A549 (cell line): ENCODE results near the gene GREB1. TPM values are rescaled to one million over a fixed set of nuclear protein-coding genes. Genes with fewer than 3 reads are reported as not detected.

ENCODE experiments used
- ATAC-seq, 2 experiments: fragments of 200-7000 bp in 1 of 2; fragments of >200 bp in 1 of 2; cut with Nextera tagmentation in 1 of 2; cut with Tn5 transposase in 1 of 2; 3 replicates each; pipeline versions ENCODE4 v1.8.0 to v1.9.1; 2018 to 2020; ENCODE audit warnings: mild to moderate bottlenecking in 1 of 2, moderate library complexity in 1 of 2
- CTCF ChIA-PET: fragments of 300-600 bp; sonication (Branson Sonifier 250); formaldehyde crosslinking; extraction: SDS; loops from one replicate; lab custom pipeline; 2021; ENCODE audit warnings: antibody characterized with exemption, inconsistent platforms; lab: Yijun Ruan, JAX
- POLR2A ChIA-PET: fragments of 350-600 bp; formaldehyde crosslinking; extraction: SDS; loops from one replicate; lab custom pipeline; 2021; ENCODE audit warnings: antibody characterized with exemption, inconsistent platforms; lab: Yijun Ruan, JAX
- DNase-seq, 2 experiments: peaks; one replicate each; pipeline versions ENCODE4 v3.0.0 to v3.0.0-alpha.2; 2011 to 2016; ENCODE audit warnings: low read depth in 1 of 2, low spot score in 1 of 2
- FAIRE-seq: peaks from 2 replicates; lab custom pipeline; 2011; peaks lifted over from hg19 to GRCh38; lab: Jason Lieb, UNC
- H3K27ac ChIP-seq, 2 experiments: fragments of >200 bp; sonication (Bioruptor Twin); formaldehyde crosslinking; 3 replicates each; pipeline ENCODE4 v1.5.1; 2016 to 2017
- H3K4me1 ChIP-seq: fragments of >200 bp; sonication (Bioruptor Twin); formaldehyde crosslinking; 3 replicates; pipeline ENCODE4 v1.6.1; 2016
- H3K4me2 ChIP-seq: fragments of >200 bp; sonication (Bioruptor Twin); formaldehyde crosslinking; 3 replicates; pipeline ENCODE4 v1.6.1; 2016
- H3K4me3 ChIP-seq: fragments of >200 bp; sonication (Bioruptor Twin); formaldehyde crosslinking; 3 replicates; pipeline ENCODE4 v1.5.1; 2016
- H3K9me3 ChIP-seq: fragments of >200 bp; sonication (Bioruptor Twin); formaldehyde crosslinking; 3 replicates; pipeline ENCODE4 v1.6.1; 2016
- ATOH8 ChIP-seq: fragments of 250-450 bp; sonication (Bioruptor Pico); IDR thresholded peaks from 2 replicates; pipeline ENCODE4 v1.5.0; 2020; ENCODE audit warnings: low read depth, mild to moderate bottlenecking, moderate library complexity
- CEBPB ChIP-seq, 2 experiments: fragments of >200 bp in 1 of 2; sonication (Bioruptor Twin) in 1 of 2; formaldehyde crosslinking in 1 of 2; IDR thresholded peaks; 2 replicates each; pipeline ENCODE4 v1.6.1; 2012 to 2016
- CHD2 ChIP-seq: fragments of 150-350 bp; IDR thresholded peaks from 2 replicates; pipeline ENCODE4 v1.6.1; 2014; ENCODE audit warnings: low read length; ENCODE audit not compliant: partially characterized antibody
- CHD4 ChIP-seq: fragments of 200-600 bp; sonication (generic); IDR thresholded peaks from 2 replicates; pipeline ENCODE4 v1.6.1; 2016; ENCODE audit warnings: antibody characterized with exemption, mild to moderate bottlenecking, borderline replicate concordance
- CTCF ChIP-seq: fragments of >200 bp; sonication (Bioruptor Twin); formaldehyde crosslinking; IDR thresholded peaks from 3 replicates; pipeline ENCODE4 v1.5.1; 2016
- FOSB ChIP-seq: fragments of 250-450 bp; sonication (Bioruptor Pico); IDR thresholded peaks from 2 replicates; pipeline ENCODE4 v1.5.0; 2020; ENCODE audit warnings: mild to moderate bottlenecking, moderate library complexity
- FOSL2 ChIP-seq, 2 experiments: fragments of 450-650 bp in 1 of 2; fragments of >200 bp in 1 of 2; sonication (Bioruptor Twin) in 1 of 2; formaldehyde crosslinking; IDR thresholded peaks; 2 replicates each; pipeline versions ENCODE4 v1.5.0 to v1.6.1; 2016 to 2020; ENCODE audit warnings: mild to moderate bottlenecking in 1 of 2, moderate library complexity in 1 of 2
- FOXS1 ChIP-seq: fragments of 250-450 bp; sonication (Bioruptor Pico); IDR thresholded peaks from 2 replicates; pipeline ENCODE4 v1.5.0; 2020; ENCODE audit warnings: mild to moderate bottlenecking, moderate library complexity
- HEYL ChIP-seq: fragments of 250-450 bp; sonication (Bioruptor Pico); IDR thresholded peaks from 2 replicates; pipeline ENCODE4 v1.8.0; 2021; ENCODE audit warnings: mild to moderate bottlenecking, moderate library complexity
- HOXA7 ChIP-seq: fragments of 250-450 bp; sonication (Bioruptor Pico); IDR thresholded peaks from 2 replicates; pipeline ENCODE4 v1.5.0; 2020; ENCODE audit warnings: mild to moderate bottlenecking, moderate library complexity
- HOXB13 ChIP-seq: fragments of 250-450 bp; sonication (Bioruptor Pico); IDR thresholded peaks from 2 replicates; pipeline ENCODE4 v1.5.0; 2020; ENCODE audit warnings: low read depth, mild to moderate bottlenecking, moderate library complexity
- MAFK ChIP-seq: fragments of 450-650 bp; IDR thresholded peaks from 2 replicates; pipeline ENCODE4 v1.6.1; 2014; ENCODE audit not compliant: partially characterized antibody
- MAX ChIP-seq: IDR thresholded peaks from 2 replicates; pipeline ENCODE4 v1.6.1; 2012
- MYC ChIP-seq: IDR thresholded peaks from 2 replicates; pipeline ENCODE4 v1.6.1; 2012; ENCODE audit warnings: mild to moderate bottlenecking, inconsistent platforms, low read length, improper control_type of control experiment, borderline replicate concordance
- NFE2L2 ChIP-seq: fragments of 150-350 bp; conservative IDR thresholded peaks from 2 replicates; pipeline ENCODE4 v1.6.1; 2014; ENCODE audit warnings: low read length
- NPAS2 ChIP-seq: fragments of 250-450 bp; sonication (Bioruptor Pico); IDR thresholded peaks from 2 replicates; pipeline ENCODE4 v1.8.0; 2022; ENCODE audit warnings: mild to moderate bottlenecking, moderate library complexity, borderline replicate concordance
- RAD21 ChIP-seq, 2 experiments: fragments of >200 bp in 1 of 2; sonication (Bioruptor Twin) in 1 of 2; formaldehyde crosslinking in 1 of 2; IDR thresholded peaks in 1 of 2; conservative IDR thresholded peaks in 1 of 2; 2 replicates in 1 of 2; 3 replicates in 1 of 2; pipeline ENCODE4 v1.6.1; 2012 to 2018; ENCODE audit warnings: inconsistent platforms in 1 of 2
- RARB ChIP-seq: fragments of 250-450 bp; sonication (Bioruptor Pico); IDR thresholded peaks from 2 replicates; pipeline ENCODE4 v1.8.0; 2021; ENCODE audit warnings: mild to moderate bottlenecking, moderate library complexity
- RCOR1 ChIP-seq: fragments of 150-350 bp; IDR thresholded peaks from 2 replicates; pipeline ENCODE4 v1.6.1; 2014; ENCODE audit warnings: antibody characterized with exemption, low read length, low read depth
- REST ChIP-seq: fragments of 200-600 bp; sonication (generic); IDR thresholded peaks from 2 replicates; pipeline ENCODE4 v1.6.1; 2016; ENCODE audit warnings: antibody characterized with exemption, mild to moderate bottlenecking, moderate library complexity
- RFX5 ChIP-seq: fragments of 450-650 bp; IDR thresholded peaks from 2 replicates; pipeline ENCODE4 v1.7.1; 2014; ENCODE audit warnings: antibody characterized with exemption, mild to moderate bottlenecking, moderate library complexity
- RNF2 ChIP-seq: fragments of 200-600 bp; sonication (generic); IDR thresholded peaks from 2 replicates; pipeline ENCODE4 v1.6.1; 2016; ENCODE audit warnings: low read depth, mild to moderate bottlenecking, antibody characterized with exemption, moderate library complexity, borderline replicate concordance
- SMC3 ChIP-seq: fragments of >200 bp; sonication (Bioruptor Twin); formaldehyde crosslinking; IDR thresholded peaks from 3 replicates; pipeline ENCODE4 v1.6.1; 2018; ENCODE audit warnings: inconsistent platforms
- SREBF2 ChIP-seq: fragments of 450-650 bp; IDR thresholded peaks from 2 replicates; pipeline ENCODE4 v1.6.1; 2014; ENCODE audit warnings: mild to moderate bottlenecking, moderate library complexity
- ZC3H11A ChIP-seq: fragments of 450-650 bp; IDR thresholded peaks from 2 replicates; pipeline ENCODE4 v1.6.1; 2014; ENCODE audit warnings: antibody characterized with exemption, mild to moderate bottlenecking
- ZFP36 ChIP-seq: fragments of 450-650 bp; IDR thresholded peaks from 2 replicates; pipeline ENCODE4 v1.6.1; 2014; ENCODE audit warnings: borderline replicate concordance; ENCODE audit not compliant: partially characterized antibody
- ZSCAN20 ChIP-seq: fragments of 250-450 bp; sonication (Bioruptor Pico); IDR thresholded peaks from 2 replicates; pipeline ENCODE4 v1.8.0; 2022; ENCODE audit warnings: mild to moderate bottlenecking, moderate library complexity
- WGBS: methylation state at CpG from one replicate; pipeline ENCODE4 v1.1.6; 2017; ENCODE audit errors: missing lambda C conversion rate; 5-methylcytosine and 5-hydroxymethylcytosine counted together
- polyA plus RNA-seq, 4 experiments: library from polyadenylated mRNA; depleted of rRNA in 3 of 4; stranded (reverse); fragments of >200 nt; fragmentation: RNase III in 1 of 4; extraction: RNeasy Plus Mini Kit Qiagen cat#74134 plus additional on column Dnase treatment in 1 of 4; gene quantifications; 2 replicates in 3 of 4; 3 replicates in 1 of 4; pipeline ENCODE4 v1.2.3, GENCODE V29; 2011 to 2017

Gene GREB1
- polyA plus RNA-seq, 2 of the 4 experiments (the other 2 are of a cell fraction) = 1.1 to 1.3 TPM

GRCh38 chr2:11680901-11681721, 147.3 kb downstream of the GREB1 start:
- H3K4me2 ChIP-seq = no peak overlapping the region
- POLR2A ChIA-PET = no interaction called here
- no peak overlapping the region for H3K27ac ChIP-seq

GRCh38 chr2:11681722-11682589, 148.1 kb downstream of the GREB1 start:
- DNase-seq = peak; percentile 43 to 94
- CTCF ChIA-PET = interaction anchor here (0.6 to 35.7 kb wide), 45 partner anchors 8 to 849 kb away, joined by 3 to 700 read pairs (median 4); partner anchors contain the start of gene NTSR2
- no peak overlapping the region for H3K4me3 ChIP-seq
- no peak overlapping the region for H3K4me2 ChIP-seq
- WGBS = 39% methylated on average over 26 of the region's 31 CpGs
- no peak overlapping the region for H3K27ac ChIP-seq
- POLR2A ChIA-PET = no interaction called here
- ATAC-seq = peak; percentile 41 to 85; a peak in 3 of 6 replicates
- FAIRE-seq = no peak
- no peak for TF ChIP-seq NFE2L2
- peak; percentile 58 for TF ChIP-seq SMC3
- no peak for TF ChIP-seq CEBPB (IDR thresholded peaks at IDR 0.05)
- peak; percentile 80 for TF ChIP-seq CTCF
- no peak for TF ChIP-seq ATOH8
- no peak for TF ChIP-seq HEYL (CRISPR knock-in tag)
- no peak for TF ChIP-seq FOXS1
- TF ChIP-seq RAD21 (conservative IDR thresholded peaks at IDR 0.05 in 1 of 2, IDR thresholded peaks at IDR 0.05 in 1 of 2) = peak; percentile 70 to 81
- no peak for TF ChIP-seq NPAS2 (CRISPR knock-in tag)
- TF ChIP-seq CHD2 = no peak
- TF ChIP-seq RFX5 = 0 out of 2 replicates have a peak, but pooled peaks have one; percentile 22
- peaks cover 4% of the 10 kb centered on the region; the same call in 1 of the 3 replicates for H3K4me1 ChIP-seq
- H3K9me3 ChIP-seq = no peaks in the 10 kb centered on the region

More at GRCh38 chr2:11680901-11681721, 147.3 kb downstream of the GREB1 start:
- DNase-seq = no peak
- ATAC-seq = no peak
- no peak for FAIRE-seq
- WGBS = 80% methylated on average over 15 of the region's 15 CpGs
- no peak overlapping the region for H3K4me3 ChIP-seq
- H3K9me3 ChIP-seq = no peaks in the 10 kb centered on the region
- TF ChIP-seq MYC (no peak), ZSCAN20 (no peak), NFE2L2 (no peak), RNF2 (no peak), FOSL2 (IDR thresholded peaks at IDR 0.05) (no peak), FOSL2 (CRISPR knock-in tag; IDR thresholded peaks at IDR 0.05) (no peak), HOXB13 (CRISPR knock-in tag) (no peak), RARB (no peak), SREBF2 (no peak), HOXA7 (CRISPR knock-in tag) (no peak), FOSB (no peak), MAFK (no peak), CHD4 (no peak), REST (no peak), ZFP36 (no peak), ZC3H11A (no peak), MAX (no peak), RCOR1 (no peak), RAD21 (conservative IDR thresholded peaks at IDR 0.05 in 1 of 2, IDR thresholded peaks at IDR 0.05 in 1 of 2) (no peak)
- CTCF ChIA-PET = interaction anchor here (0.8 to 35.7 kb wide), 35 partner anchors 9 to 558 kb away, joined by 3 to 700 read pairs (median 5); partner anchors contain the start of gene NTSR2
- H3K4me1 ChIP-seq = peaks cover 7% of the 10 kb centered on the region; the same call in 2 of the 3 replicates
